HG03280 (cell line): Measurements from ENCODE around the gene PSMB2.
"Not testable (repeated sequence)": the region's sequence is repeated elsewhere in the genome, so short reads cannot be mapped to it uniquely, and the experiment has no call there.

Experiments used
- ATAC-seq: cut with Tn5 transposase; IDR thresholded peaks from one replicate; pipeline ENCODE4 v1.9.1; 2021; ENCODE audit warnings: mild to moderate bottlenecking, moderate library complexity; ENCODE audit not compliant: unreplicated experiment

PSMB2 gene

DNA sequence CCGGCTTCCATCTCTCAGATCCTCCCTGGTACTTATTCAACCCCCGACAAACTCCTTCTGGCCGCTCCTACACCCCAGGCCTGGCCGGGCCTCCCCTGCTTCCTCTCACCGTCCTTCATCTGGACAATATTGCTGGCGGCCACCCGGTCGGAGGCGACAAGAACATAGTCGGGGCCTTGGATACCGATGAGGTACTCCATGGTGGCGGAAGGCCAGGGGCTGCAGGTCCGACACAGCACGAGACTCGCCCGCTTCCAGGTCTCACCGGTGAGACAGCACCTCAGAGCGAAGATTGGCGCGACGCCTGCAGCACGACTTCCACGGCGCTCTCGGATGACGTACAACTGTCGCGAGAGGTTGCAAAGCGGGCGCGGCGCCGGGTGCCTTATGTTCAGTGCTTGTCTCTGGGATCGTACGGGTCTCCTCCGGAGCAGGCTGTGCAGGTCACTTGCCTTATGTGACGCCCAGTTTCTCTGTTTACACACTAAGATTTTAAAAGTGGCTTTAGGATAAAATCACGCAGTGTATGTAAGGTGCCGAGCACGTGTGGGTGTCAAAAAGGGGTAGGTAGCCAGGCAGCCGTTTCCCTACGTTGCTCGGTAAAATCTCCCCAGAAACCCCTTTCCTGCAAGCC, at the start of gene PSMB2:
Gene PSMB2 (minus strand): TSS at position 294 of the 634 bp plus-strand sequence. CDS start 94 bp downstream, at position 200.
- peak; percentile 82 for ATAC-seq

DNA sequence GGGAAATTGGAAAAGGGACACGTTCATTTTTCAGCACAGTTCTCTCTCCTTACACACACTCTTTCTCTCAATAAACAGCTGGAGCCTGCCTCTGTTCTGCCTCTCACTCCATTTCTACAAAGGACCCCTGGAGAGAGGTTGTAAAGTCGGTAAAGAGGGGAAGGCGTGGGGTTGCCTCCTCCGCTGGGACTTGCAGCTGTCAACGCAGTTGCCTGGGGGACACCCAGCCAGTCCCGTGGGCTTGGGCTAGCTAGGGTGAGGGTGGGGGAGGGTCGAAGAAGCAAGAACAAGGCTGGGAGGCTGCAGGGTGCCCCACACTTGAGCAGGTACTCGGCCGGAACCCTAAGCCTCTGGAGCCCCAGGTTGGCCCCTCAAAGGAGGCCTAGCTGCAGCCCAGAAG, 49.8 kb upstream of the PSMB2 start:
- ATAC-seq = no peak

DNA sequence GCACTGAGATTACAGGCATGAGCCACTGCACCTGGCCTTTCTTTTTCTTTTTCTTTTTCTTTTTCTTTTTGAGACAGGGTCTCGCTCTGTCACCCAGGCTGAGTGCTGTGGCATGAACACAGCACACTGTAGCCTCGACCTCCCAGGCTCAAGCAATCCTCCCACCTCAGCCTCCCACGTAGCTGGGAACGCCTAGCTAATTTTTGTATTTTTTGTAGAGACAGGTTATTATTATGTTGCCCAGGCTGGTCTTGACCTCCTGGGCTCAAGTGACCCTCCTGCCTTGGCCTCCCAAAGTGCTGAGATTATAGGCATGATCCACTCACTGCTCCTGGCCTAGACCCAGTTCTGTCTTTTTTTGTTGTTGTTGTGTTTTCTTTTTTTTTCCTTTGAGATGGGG, 48.8 kb upstream of the PSMB2 start:
- not testable (repeated sequence) for ATAC-seq

DNA sequence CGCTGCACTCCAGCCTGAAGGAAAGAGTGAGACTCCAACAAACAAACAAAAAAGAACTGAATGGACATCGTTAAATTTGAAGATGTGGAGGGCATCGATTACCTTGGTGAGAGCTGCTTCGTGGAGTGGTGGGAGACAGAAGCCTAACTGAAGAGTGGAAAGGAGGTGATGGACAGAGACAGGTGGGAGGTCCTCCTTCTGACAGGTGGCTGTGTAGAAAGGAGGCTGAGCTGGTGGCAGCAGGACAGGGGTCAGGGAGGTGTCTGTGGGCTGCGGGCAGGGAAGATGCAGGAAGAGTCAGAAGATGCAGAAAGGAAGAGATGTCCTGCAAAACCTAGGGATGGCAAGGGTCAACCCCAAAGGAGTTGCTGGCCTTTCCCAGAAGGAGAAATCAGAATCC, 46.8 kb upstream of the PSMB2 start:
- no peak for ATAC-seq

DNA sequence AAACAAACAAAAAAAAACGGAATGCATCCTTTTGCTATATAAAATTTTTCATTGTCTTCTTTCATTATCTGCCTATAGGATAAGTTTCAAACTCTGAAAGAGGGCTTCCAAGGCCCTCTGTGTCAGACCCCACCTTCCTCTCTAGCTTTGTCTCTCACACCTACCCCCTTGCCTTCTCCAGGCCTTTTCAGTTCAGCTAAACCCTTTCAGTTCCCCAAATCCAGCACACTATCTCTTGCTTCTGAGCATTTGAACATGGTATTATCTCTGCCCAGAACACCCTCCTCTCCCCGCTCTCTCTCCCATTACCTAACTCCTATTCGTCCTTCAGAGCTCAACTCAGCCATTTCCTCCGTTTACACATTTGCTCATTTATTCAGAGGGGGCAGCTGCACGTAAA, 41.7 kb upstream of the PSMB2 start:
- ATAC-seq = no peak

DNA sequence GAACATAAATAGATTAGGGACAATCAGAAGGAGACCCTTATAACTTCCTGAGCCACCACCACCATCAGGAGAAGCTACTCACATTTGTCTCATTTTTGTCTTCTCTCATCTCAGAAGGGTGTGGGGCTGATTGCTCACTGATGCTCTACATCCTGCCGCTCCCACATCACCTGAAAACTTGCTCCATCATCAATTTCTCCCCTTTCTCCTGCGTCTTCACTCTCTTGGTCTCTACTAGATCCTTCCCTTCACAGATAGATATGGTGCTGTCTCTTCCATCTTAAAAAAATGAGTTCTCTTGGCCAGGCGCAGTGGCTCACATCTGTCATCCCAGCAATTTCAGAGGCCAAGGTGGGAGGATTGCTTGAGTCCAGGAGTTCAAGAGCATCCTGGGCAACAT, 38.9 kb upstream of the PSMB2 start:
- ATAC-seq = no peak

DNA sequence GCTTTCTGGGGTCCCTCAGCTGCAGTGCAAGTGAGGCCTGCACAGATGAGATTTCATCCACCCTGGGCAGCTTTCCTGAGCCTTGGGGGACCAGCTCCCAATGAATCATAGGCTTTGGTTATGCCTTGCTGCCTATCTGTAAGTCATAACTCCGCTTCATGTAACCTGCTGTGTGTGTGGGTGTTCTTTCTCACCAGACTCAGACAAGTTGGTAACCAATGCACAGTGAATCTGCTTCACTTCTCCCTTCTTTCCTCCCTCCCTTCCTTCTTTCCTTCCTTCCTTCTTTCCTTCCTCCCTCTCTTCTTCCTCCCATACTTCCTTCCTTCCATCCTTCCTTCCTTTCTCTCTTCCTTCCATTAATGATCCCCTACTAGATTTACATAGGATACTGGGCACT, 34.4 kb upstream of the PSMB2 start:
- ATAC-seq = no peak

DNA sequence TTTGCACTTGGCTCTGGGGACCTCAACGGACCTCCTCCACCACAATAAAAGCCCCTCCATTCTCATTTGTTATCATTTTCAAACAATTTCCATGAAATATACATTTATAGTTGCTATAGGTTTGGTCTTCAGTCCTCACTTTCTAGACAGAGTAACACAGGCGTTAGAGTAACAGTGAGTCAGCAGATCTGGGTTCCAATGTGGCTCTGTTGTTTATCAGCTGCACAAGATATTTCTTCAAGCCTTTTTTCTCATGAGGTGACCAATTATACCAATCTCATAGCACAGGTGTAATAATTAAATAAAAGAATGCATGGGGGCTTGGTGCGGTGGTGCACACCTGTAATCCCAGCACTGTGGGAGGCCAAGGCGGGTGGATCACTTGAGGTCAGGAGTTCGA, 32.8 kb upstream of the PSMB2 start:
- ATAC-seq = no peak

DNA sequence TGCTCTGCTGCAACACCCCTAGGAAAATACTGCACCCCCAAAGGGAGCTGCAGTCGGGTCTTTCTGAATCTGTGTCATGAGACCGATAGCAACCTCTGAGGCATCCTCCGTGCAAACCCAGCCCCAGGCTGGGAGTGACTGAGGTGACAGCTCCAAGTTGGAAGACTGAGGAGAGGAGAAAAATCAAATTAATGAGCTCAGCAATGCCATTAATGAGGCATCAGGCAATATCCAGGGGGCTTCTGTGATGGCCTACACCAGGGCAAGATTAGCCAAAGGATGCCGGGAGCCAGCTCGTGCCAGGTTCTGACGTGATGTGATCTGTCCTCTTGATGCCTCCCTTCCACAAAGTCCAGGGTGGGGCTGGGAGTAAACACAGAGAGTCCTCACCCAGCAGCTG, 30.8 kb upstream of the PSMB2 start:
- ATAC-seq = no peak

DNA sequence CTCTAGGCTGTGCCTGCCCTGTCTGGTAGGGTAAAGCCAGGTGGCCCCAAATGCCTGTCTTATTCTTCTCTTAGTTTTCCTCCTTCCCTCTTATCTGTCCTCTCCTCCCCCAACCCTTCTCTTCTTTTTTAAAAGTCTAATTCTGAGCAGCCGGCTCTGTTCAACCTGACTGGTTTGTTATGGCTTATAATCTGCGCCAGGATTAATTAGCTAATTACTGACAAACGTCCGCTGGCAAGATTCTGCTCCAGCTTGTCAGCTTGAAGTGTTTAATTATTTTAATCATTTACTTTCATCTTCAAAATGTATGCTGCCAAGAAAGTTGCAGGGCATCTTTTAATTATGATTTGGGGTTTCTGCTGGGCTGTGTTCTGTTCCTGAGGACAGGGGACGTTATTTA, 27.2 kb upstream of the PSMB2 start:
- ATAC-seq = no peak

DNA sequence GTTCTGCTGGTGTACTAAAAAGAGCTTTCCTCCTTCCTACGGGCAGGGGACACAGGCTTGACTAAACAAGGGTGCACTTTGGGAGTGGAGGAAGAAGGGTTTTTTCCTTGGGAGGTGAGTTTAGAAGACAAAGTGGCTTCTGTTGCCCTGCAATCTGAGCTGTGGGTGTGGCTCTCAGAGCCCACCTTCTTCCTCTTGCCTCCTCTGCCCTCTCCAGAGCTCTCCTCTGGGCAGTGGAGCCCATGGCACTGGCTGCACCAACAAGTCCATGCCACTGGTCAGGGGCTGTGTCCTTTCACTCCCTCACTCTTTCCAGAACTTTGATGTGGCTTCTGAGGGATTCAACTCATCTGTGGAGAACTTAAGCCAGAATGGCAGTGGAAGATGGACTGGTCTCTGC, 25.6 kb upstream of the PSMB2 start:
- no peak for ATAC-seq

DNA sequence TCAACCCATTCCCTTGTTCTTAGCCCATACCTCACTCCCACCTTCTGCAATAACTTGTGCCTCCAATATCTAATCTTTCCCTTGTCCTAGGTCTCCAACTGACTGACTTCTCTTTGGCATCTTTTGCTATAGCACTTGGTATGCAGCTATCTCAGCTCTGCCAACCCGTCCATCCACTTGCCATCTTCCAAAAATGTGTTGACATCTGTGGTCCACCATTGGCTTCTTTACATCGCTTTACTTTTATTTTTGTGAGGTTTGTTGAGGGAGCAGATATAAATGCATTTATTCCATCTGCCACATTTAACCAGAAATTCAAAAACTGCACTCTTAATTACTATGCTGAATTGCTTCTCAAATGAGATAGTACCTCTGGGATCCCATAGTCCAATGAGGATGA, 24.9 kb upstream of the PSMB2 start:
- ATAC-seq = no peak

DNA sequence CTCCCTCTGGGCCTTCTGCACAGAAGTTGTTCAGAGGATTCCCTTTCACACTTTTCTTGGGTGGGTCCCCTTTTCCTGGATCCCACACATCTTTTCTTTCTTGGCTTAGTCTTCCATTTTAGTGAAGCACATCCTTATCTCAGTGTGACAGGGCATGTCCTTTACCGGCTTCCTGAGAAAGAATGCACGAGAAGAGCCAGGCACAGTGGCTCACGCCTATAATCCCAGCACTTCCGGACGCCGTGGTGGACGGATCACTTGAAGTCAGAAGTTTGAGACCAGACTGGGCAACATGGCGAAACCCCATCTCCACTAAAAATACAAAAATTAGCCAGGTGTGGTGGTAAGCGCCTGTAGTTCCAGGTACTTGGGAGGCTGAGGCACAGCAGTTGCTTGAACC, 22.1 kb upstream of the PSMB2 start:
- no peak for ATAC-seq

DNA sequence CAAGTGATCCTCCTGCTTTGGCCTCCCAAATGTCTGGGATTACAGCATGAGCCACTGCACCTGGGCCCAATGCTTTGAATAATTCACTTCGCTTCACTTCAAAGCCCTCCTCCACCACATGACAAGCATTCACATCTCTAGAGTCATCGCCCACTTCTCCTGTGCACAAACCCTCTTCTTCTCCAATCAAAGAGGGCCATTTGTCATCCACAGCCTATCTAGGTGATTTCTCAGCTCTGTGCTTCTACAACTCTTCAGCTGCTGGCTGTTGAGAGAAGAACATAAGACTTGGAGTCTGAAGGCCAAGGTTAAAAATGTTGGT, 20.1 kb upstream of the PSMB2 start:
- ATAC-seq = no peak

DNA sequence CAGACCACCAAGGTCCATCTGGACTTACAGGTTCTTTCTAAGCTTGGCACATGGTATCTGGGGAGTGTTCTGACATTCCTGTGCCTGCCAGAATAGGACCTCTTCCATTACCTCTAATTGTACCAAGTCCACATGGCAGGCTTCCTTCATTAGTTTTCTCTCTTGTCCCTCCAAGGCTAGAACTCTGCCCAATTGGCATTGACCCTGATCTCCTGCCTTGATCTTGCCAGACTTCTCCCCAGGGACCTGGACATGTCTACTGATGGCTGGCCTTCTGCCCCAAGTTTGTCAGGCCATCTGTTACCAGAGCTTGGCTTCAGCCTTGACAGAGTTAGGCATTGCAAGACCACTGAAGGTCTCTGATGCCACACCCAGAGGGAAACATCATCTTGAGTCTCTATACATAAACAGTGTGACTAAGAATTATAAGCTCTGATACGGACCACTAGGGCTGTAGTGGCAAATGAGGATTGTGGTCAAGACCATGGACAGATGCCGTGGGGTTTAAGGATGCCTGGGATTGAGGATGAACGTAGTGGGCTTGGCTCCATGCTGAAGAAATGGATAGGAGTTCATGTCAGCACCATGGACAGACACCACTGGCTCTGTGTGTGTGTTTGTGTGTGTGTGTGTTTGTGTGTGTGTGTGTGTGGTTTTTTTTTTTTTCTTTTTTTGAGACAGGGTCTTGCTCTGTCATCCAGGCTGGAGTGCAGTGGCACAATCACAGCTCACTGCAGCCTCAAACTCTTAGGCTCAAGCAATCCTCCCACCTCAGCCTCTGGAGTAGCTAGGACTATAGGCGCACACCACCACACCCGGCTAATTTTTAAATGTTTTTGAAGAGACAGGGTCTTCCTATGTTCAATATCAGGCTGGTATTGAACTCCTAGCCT, 19.5 kb upstream of the PSMB2 start:
- ATAC-seq = no peak

DNA sequence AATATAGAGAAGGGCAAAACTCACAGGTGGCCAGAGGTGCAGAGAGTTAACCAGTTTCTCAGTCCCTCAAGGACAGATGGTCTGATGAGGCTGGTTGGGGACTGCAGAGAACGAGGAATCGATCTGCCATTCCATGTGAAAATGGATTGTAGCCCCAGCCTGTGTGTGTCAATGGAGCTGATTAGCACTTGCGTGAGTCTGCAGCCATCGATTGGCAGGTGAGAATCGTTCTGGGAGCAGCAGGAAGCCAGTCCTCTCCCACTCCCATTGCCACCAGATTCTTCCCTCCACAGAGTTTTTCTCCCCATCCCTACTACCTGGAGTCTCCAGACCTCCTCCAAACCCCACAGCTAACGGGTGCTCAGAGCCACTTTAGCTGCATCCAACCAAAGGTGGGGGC, 18.3 kb upstream of the PSMB2 start:
- no peak for ATAC-seq

DNA sequence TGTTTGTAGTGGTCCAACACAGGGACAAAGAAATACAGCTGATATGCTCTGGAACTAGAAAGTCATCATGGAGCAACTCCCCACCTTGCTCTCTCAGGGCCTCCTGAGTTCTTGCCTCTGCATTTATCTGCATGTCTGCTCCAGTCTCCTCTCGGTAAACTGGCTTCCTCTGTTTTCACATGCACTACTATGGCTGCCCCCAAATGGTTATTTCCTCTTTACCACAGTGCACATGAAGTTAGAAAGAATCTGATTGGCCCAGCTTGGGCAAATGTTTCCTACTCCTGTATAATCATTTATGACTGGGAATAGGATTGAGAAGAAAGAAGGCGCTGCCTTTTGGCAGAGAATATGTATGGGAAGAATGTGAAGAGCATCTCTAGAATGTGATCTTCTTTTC, 16.5 kb upstream of the PSMB2 start:
- no peak for ATAC-seq

DNA sequence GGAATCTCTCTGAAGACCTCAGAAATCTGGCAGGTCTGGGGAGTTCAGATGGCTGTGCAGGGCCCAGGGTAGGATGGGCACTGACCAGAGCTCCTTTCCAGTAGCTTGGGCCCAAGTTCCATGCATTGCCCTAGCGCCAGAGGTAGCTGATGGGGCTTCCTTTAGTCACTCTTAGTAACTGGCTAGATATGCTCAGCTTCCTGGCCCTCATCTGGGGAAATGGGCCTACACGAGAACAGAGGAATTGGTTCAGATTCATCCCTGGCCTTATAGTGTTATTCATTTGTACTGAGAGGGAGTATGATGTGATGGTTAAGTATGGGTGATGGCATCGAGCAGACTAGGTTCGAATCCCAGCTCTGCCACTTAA, 15.5 kb upstream of the PSMB2 start:
- no peak for ATAC-seq

DNA sequence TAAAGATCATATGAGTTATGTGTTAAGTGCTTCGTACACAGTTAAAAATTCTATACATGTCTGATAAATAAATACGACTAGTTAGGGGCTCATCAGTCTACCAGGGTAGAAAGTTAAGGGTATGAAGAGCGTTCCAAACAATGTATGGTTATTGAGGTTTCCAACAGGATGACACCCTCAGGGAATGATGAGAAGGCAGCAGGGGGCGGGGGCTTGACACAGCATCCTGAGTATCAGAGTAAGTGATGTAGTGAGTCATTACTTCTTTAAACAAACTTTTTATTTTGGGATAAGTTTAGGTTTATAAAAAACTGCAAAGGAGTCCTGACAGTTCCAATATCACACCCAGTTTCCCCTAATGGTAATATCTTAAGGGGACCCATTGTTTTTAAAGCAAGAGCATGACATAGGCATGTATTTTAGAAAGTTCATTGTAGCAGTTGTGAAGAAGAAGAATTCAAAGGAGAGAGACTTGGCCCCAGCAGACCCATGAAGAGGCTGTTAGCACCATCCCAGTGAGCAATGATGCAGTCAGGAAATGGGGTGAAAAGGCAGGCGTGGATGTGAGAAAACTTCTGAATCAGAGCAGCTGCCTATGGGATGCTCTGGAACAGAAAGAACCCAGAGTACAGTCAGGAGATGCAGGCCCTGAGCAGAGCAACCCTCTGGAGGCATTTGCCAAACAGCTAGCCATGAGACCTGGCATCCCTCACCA, 15.0 kb upstream of the PSMB2 start:
- ATAC-seq = no peak

DNA sequence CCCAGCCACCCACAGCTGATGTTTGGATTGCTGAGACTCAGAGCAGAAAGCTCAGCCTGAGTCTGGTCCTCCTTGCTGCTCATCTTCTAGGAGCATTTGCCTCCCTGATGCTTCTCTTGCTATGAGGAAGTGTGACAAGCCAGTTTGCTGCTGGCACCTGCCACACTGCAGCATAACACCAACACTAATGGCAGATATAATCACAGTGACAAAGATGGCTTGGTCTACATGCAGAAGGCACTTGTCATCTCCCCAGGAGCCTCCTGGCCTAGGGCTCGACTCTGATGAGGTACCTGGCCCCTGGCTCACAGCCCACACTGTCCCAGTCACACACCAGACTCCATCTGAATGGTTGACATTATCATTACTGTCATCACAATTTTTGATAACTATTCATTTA, 13.9 kb upstream of the PSMB2 start:
- no peak for ATAC-seq

DNA sequence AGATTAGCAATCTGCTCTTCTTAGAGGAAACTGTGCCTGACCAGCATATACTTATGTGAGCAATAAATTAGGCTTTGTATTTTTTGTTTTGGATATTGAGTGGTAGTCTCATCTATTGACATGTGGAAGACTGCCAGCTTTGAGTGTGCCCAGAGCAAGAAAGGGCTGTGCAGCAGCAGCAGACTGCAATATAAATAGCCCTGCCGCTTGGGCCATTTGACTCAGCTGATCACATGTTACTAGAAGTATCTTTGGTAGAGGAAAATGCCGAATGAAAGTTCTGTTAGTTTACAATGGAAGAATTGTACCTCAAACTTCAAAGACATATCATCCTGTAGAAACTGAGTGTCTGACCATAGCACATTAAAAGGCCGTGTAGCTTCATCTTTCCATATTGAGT, 9.1 kb upstream of the PSMB2 start:
- ATAC-seq = no peak

DNA sequence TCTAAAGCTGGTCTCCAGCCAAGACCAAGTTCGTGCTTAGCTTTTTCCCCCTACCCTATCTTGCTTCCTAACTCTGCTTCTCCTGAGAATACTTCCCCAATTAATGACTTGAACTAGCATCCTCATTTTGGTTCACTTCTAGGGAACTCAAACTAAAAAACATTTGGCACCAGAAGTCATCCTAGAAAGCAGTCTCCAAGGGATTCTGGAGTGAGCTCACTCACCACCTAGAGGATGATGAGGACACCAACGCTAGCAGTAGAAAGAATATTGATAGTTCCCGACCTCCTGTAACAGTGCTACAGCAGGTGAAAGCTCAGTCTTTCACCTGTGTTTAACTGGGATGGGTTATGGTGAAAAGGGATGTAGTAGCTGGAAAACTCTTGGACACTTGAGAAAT, 4.7 kb upstream of the PSMB2 start:
- no peak for ATAC-seq
